ENCODE measurements around the gene CEP164. TPM values are rescaled to one million over a fixed set of nuclear protein-coding genes. Genes with fewer than 3 reads are reported as not detected.

CEP164 gene
- total RNA-seq, 1 donor from 2014 or later = 15.1 TPM

DNA sequence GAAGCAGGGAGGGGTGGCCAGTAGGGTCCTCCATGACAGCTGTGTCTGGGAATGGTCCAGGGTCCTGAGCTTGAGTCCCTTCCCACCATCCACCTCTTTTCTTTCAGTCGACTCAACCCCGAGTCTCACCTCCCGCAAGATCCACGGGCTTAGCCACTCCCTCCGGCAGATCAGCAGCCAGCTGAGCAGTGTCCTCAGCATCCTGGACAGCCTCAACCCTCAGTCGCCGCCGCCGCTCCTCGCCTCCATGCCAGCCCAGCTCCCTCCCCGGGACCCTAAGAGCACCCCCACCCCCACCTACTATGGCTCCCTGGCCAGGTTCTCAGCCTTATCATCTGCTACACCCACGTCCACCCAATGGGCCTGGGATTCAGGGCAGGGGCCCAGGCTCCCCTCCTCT lies 81.9 kb downstream of the CEP164 start:
- Histone ChIP-seq H3K4me1 (no peaks in the 10 kb centered on the region), H3K4me3 (no peak overlapping the region), H3K9me3 (no peaks in the 10 kb centered on the region), H3K27ac (no peak overlapping the region), H3K36me3 (peaks cover 46 to 73% of the 10 kb centered on the region in 2 donors), H3K27me3 (no peaks in the 10 kb centered on the region)
- intact Hi-C loops (cut with DNase I) = no loop called here
- no peak for DNase-seq (ENCODE audit: low spot score in 2 of 2)
- TF ChIP-seq, protein P1, sequence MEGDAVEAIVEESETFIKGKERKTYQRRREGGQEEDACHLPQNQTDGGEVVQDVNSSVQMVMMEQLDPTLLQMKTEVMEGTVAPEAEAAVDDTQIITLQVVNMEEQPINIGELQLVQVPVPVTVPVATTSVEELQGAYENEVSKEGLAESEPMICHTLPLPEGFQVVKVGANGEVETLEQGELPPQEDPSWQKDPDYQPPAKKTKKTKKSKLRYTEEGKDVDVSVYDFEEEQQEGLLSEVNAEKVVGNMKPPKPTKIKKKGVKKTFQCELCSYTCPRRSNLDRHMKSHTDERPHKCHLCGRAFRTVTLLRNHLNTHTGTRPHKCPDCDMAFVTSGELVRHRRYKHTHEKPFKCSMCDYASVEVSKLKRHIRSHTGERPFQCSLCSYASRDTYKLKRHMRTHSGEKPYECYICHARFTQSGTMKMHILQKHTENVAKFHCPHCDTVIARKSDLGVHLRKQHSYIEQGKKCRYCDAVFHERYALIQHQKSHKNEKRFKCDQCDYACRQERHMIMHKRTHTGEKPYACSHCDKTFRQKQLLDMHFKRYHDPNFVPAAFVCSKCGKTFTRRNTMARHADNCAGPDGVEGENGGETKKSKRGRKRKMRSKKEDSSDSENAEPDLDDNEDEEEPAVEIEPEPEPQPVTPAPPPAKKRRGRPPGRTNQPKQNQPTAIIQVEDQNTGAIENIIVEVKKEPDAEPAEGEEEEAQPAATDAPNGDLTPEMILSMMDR (IDR thresholded peaks at IDR 0.05) = no peak

DNA sequence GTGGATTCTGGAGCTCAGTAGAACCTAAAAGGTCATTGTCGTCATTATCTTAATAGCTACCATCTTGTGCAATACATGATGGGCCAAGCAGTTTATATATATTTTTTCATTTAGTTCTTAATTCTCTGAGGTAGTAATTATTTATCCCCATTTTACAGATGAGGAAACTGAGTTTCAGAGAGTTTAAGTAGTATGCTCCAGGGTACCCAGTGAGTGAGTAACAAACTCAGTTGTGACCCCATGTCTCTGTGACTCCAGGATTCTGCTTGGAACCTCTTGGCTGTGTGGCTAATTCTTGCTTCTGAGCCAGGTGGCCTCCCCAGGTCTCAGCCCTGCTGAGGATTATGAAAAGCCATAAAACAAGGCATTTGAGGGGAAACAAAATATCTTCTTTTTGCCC lies 82.6 kb downstream of the CEP164 start:
- intact Hi-C loops (cut with DNase I) = no loop called here

GRCh38 chr11:117410861-117411710 lies 83.4 kb downstream of the CEP164 start:
- Histone ChIP-seq H3K4me3 (no peak overlapping the region), H3K27me3 (no peaks in the 10 kb centered on the region), H3K4me1 (no peaks in the 10 kb centered on the region), H3K27ac (no peak overlapping the region), H3K36me3 (peaks cover 32 to 57% of the 10 kb centered on the region in 2 donors), H3K9me3 (no peaks in the 10 kb centered on the region)
- DNase-seq (ENCODE audit: low spot score in 2 of 2) = no peak
- TF ChIP-seq, protein P1 (IDR thresholded peaks at IDR 0.05) = no peak
- intact Hi-C loops (cut with DNase I) = no loop called here

More for the DNA sequence above, 82.6 kb downstream of the CEP164 start:
- no peak for DNase-seq (ENCODE audit: low spot score in 2 of 2)
- H3K4me1 ChIP-seq = no peaks in the 10 kb centered on the region
- H3K4me3 ChIP-seq = no peak overlapping the region
- H3K27ac ChIP-seq = no peak overlapping the region
- no peaks in the 10 kb centered on the region for H3K9me3 ChIP-seq
- TF ChIP-seq, protein P1 (IDR thresholded peaks at IDR 0.05) = no peak
- H3K27me3 ChIP-seq = no peaks in the 10 kb centered on the region
- H3K36me3 ChIP-seq = peaks cover 38 to 65% of the 10 kb centered on the region in 2 donors

GRCh38 chr11:117411736-117412135 lies 84.1 kb downstream of the CEP164 start:
- H3K27me3 ChIP-seq = no peaks in the 10 kb centered on the region
- no peaks in the 10 kb centered on the region for H3K4me1 ChIP-seq
- H3K4me3 ChIP-seq = no peak overlapping the region
- no peak for DNase-seq (ENCODE audit: low spot score in 2 of 2)
- H3K36me3 ChIP-seq = peaks cover 25 to 50% of the 10 kb centered on the region in 2 donors
- TF ChIP-seq, protein P1 (IDR thresholded peaks at IDR 0.05) = no peak
- no peak overlapping the region for H3K27ac ChIP-seq
- H3K9me3 ChIP-seq = no peaks in the 10 kb centered on the region
- intact Hi-C loops (cut with DNase I) = no loop called here

- Histone ChIP-seq H3K9me3 (no peaks in the 10 kb centered on the region), H3K4me3 (no peak overlapping the region), H3K27me3 (no peaks in the 10 kb centered on the region), H3K27ac (no peak overlapping the region), H3K4me1 (no peaks in the 10 kb centered on the region), H3K36me3 (peaks cover 23 to 47% of the 10 kb centered on the region in 2 donors)
- TF ChIP-seq, protein P1 (IDR thresholded peaks at IDR 0.05) = no peak
- no peak for DNase-seq (ENCODE audit: low spot score in 2 of 2)
- intact Hi-C loops (cut with DNase I) = no loop called here
Measured at GRCh38 chr11:117412176-117412575, 84.5 kb downstream of the CEP164 start.
